K562 (cell line): Measurements from ENCODE around the gene SLC5A3. TPM values are rescaled to one million over a fixed set of nuclear protein-coding genes. Genes with fewer than 3 reads are reported as not detected.

Experiments used
- ATAC-seq: fragments of 200-7000 bp; cut with Tn5 transposase; 3 replicates; pipeline ENCODE4 v1.9.1; 2020; ENCODE audit warnings: moderate library complexity
- BruUV-seq: library from RNA; stranded (reverse); fragments of 400-500 nt; replicated peaks from 2 replicates; lab custom pipeline; 2021; lab: Mats Ljungman, UMichigan
- CTCF ChIA-PET: fragments of 300-600 bp; formaldehyde crosslinking; extraction: SDS; loops from one replicate; lab custom pipeline; 2021; ENCODE audit warnings: low intra/inter-chr PET ratio; lab: Yijun Ruan, JAX
- POLR2A ChIA-PET: fragments of 300-600, 350-650 bp; sonication (Branson Sonifier 250); formaldehyde crosslinking; extraction: SDS; loops from one replicate; lab custom pipeline; 2021; ENCODE audit warnings: antibody characterized with exemption, inconsistent platforms; lab: Yijun Ruan, JAX
- DNase-seq, 4 experiments: peaks; one replicate each; pipeline versions ENCODE4 v3.0.0 to v3.0.0-alpha.2; 2011 to 2018; ENCODE audit warnings: low spot score in 3 of 4, mixed read lengths in 3 of 4; ENCODE audit errors: extremely low read depth in 1 of 4
- FAIRE-seq: peaks from 2 replicates; lab custom pipeline; 2011; peaks lifted over from hg19 to GRCh38; lab: Jason Lieb, UNC
- H2AFZ ChIP-seq: 2 replicates; pipeline ENCODE4 v1.6.0; 2011; ENCODE audit warnings: low read depth, low read length, control low read depth, inconsistent platforms
- H3K27ac ChIP-seq: fragments of 200-600 bp; 3 replicates; pipeline ENCODE4 v1.8.0; 2011; ENCODE audit warnings: low read depth, mild to moderate bottlenecking, control low read depth, inconsistent platforms, low read length, moderate library complexity, mixed read lengths; ENCODE audit errors: extremely low read depth
- H3K27me3 ChIP-seq, 2 experiments: fragments of 300-600 bp in 1 of 2; 2 replicates in 1 of 2; 3 replicates in 1 of 2; pipeline versions ENCODE4 v1.6.0 to v1.8.0; 2011; ENCODE audit warnings: inconsistent platforms in 2 of 2, low read length in 2 of 2, mild to moderate bottlenecking in 1 of 2, mixed read lengths in 1 of 2, moderate library complexity in 1 of 2; ENCODE audit not compliant: control insufficient read depth in 2 of 2, insufficient read depth in 2 of 2
- H3K36me3 ChIP-seq: fragments of 300-600 bp; 3 replicates; pipeline ENCODE4 v1.8.0; 2011; ENCODE audit warnings: mild to moderate bottlenecking, low read length, inconsistent platforms; ENCODE audit not compliant: control insufficient read depth, insufficient read depth
- H3K4me1 ChIP-seq, 2 experiments: fragments of 200-600 bp in 1 of 2; replicated peaks in 1 of 2; 2 replicates in 1 of 2; 3 replicates in 1 of 2; pipeline versions ENCODE4 v1.5.1 to v1.8.0; 2011; ENCODE audit warnings: inconsistent platforms in 2 of 2, low read length in 2 of 2, mild to moderate bottlenecking in 1 of 2, mixed read lengths in 1 of 2, moderate library complexity in 1 of 2; ENCODE audit not compliant: control insufficient read depth in 2 of 2, insufficient read depth in 2 of 2
- H3K4me2 ChIP-seq: 2 replicates; pipeline ENCODE4 v1.6.1; 2011; ENCODE audit warnings: low read length, control low read depth, inconsistent platforms, mixed read lengths; ENCODE audit not compliant: insufficient read depth
- H3K4me3 ChIP-seq: fragments of 200-600 bp; sonication (generic), shearing (Covaris generic); 2 replicates; pipeline ENCODE4 v1.5.1; 2016; ENCODE audit warnings: control low read depth, inconsistent platforms
- H3K79me2 ChIP-seq: fragments of 200-600 bp; 3 replicates; pipeline ENCODE4 v1.8.0; 2011; ENCODE audit warnings: low read length, inconsistent platforms; ENCODE audit not compliant: control insufficient read depth, insufficient read depth
- H3K9ac ChIP-seq, 2 experiments: 2 replicates each; pipeline versions ENCODE4 v1.6.0 to v1.6.1; 2011; ENCODE audit warnings: low read depth in 2 of 2, low read length in 2 of 2, control low read depth in 1 of 2, inconsistent platforms in 1 of 2, mild to moderate bottlenecking in 1 of 2, mixed read lengths in 1 of 2; ENCODE audit not compliant: insufficient read depth in 1 of 2
- H3K9me1 ChIP-seq: one replicate; pipeline ENCODE4 v1.6.0; 2011; ENCODE audit warnings: inconsistent platforms, mild to moderate bottlenecking, low read length, moderate library complexity; ENCODE audit not compliant: control insufficient read depth, insufficient read depth
- H3K9me3 ChIP-seq: replicated peaks from 2 replicates; pipeline ENCODE4 v1.5.1; 2011; ENCODE audit warnings: low read depth, low read length, inconsistent platforms; ENCODE audit not compliant: control insufficient read depth, insufficient read depth
- H4K20me1 ChIP-seq: replicated peaks from 2 replicates; pipeline ENCODE4 v1.6.1; 2011; ENCODE audit warnings: low read length, inconsistent platforms, mixed read lengths; ENCODE audit not compliant: control insufficient read depth, insufficient read depth
- FOXK2 ChIP-seq, 2 experiments: fragments of 450-650 bp; IDR thresholded peaks in 1 of 2; conservative IDR thresholded peaks in 1 of 2; 2 replicates each; pipeline ENCODE4 v1.6.1; 2016; ENCODE audit warnings: low read depth in 2 of 2, mild to moderate bottlenecking in 1 of 2
- GATAD2B ChIP-seq: fragments of 450-650 bp; IDR thresholded peaks from 2 replicates; pipeline ENCODE4 v1.6.1; 2017; ENCODE audit warnings: mild to moderate bottlenecking, borderline replicate concordance
- MIER1 ChIP-seq: fragments of 450-650 bp; IDR thresholded peaks from 2 replicates; pipeline ENCODE4 v1.6.1; 2016; ENCODE audit warnings: antibody characterized with exemption, mild to moderate bottlenecking, low read depth
- WGBS: fragments of 100-300 bp; shearing (Covaris generic); methylation state at CpG from one replicate; pipeline ENCODE4 v1.1.6; 2016; ENCODE audit warnings: low coverage, mixed read lengths; ENCODE audit not compliant: insufficient coverage; ENCODE audit errors: missing lambda C conversion rate; 5-methylcytosine and 5-hydroxymethylcytosine counted together
- in situ Hi-C: fragments of 300-500 bp; cut with MboI; formaldehyde crosslinking; loops from 4 replicates; pipeline ENCODE4 v1.15.0; 2018; ENCODE audit warnings: inconsistent platforms, mixed read lengths
- intact Hi-C: fragments of 100-400 bp; cut with micrococcal nuclease; formaldehyde crosslinking; loops from 2 replicates; pipeline ENCODE4 v1.14.2; 2022
- polyA plus RNA-seq, 8 experiments: library from polyadenylated mRNA; depleted of rRNA in 4 of 8; stranded (reverse) in 5 of 8; unstranded in 3 of 8; fragments of >200 nt; fragmentation: Nextera tagmentation in 2 of 8; fragmentation: Illumina TruSeq in 1 of 8; extraction: Ambion mirVana in 2 of 8; extraction: Trizol in 1 of 8; gene quantifications; 2 replicates each; pipeline versions ENCODE4 v1.2.1 to v1.2.3, GENCODE V29; 2011 to 2014; ENCODE audit warnings: inconsistent platforms in 1 of 8, missing spikeins in 1 of 8
- total RNA-seq, 7 experiments: library from RNA; depleted of rRNA in 6 of 7; stranded (reverse); fragments of >200 nt in 6 of 7; fragmentation: Illumina TruSeq in 2 of 7; extraction: Trizol in 2 of 7; gene quantifications; 2 replicates each; pipeline versions ENCODE4 v1.2.1 to v1.2.3, GENCODE V29; 2011 to 2021; ENCODE audit warnings: low replicate concordance in 1 of 7
- TF ChIP-seq, protein P1 (sequence below): conservative IDR thresholded peaks from 2 replicates; pipeline ENCODE4 v1.6.1; 2011; ENCODE audit warnings: low read depth, mild to moderate bottlenecking, low read length; ENCODE audit not compliant: control insufficient read depth

Gene SLC5A3
- total and polyA plus RNA-seq, 9 of the 15 experiments (the other 6 are each of a cell fraction or from before 2014, with no cell fraction given), result 2.9 to 20.6 (median 9.0) TPM

DNA sequence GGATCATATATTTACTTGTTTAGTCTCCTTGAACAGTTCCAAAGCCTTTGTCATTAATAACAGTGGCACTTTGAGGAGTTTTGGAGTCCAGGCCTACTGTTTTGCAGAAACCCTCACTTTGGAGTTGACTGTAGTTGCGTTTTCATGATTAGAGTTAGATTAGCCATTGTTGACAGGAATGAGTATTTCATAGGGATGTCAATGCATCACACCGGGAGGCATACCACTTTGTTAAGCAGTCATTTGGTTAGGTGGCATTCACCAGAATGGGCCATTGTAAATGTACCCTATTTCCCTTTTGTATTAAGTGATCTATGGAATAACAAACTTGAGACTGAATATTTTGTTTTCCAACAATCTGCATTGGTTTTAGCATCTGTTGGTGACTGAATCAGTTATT, 11.8 kb downstream of the SLC5A3 start:
- 70% methylated on average over 2 of the region's 2 CpGs for WGBS
- intact Hi-C loops, result no loop called here
- Histone ChIP-seq H3K4me2 (no peak overlapping the region), H3K4me3 (no peak overlapping the region), H3K36me3 (peaks cover 46% of the 10 kb centered on the region), H2AFZ (no peak overlapping the region), H3K9ac (no peak overlapping the region), H3K79me2 (peaks cover 97% of the 10 kb centered on the region), H3K27me3 (no peaks in the 10 kb centered on the region), H4K20me1 (peaks cover 10% of the 10 kb centered on the region; the same call in 1 of the 2 replicates), H3K9me3 (no peaks in the 10 kb centered on the region), H3K4me1 (peaks cover 8 to 34% of the 10 kb centered on the region in 2 experiments; a peak in 4 of 5 replicates), H3K9me1 (no peaks in the 10 kb centered on the region), H3K27ac (no peak overlapping the region)
- FAIRE-seq (no peak), ATAC-seq (no peak), DNase-seq (no peak)
- in situ Hi-C loops, result no loop called here
- TF ChIP-seq, protein P1, sequence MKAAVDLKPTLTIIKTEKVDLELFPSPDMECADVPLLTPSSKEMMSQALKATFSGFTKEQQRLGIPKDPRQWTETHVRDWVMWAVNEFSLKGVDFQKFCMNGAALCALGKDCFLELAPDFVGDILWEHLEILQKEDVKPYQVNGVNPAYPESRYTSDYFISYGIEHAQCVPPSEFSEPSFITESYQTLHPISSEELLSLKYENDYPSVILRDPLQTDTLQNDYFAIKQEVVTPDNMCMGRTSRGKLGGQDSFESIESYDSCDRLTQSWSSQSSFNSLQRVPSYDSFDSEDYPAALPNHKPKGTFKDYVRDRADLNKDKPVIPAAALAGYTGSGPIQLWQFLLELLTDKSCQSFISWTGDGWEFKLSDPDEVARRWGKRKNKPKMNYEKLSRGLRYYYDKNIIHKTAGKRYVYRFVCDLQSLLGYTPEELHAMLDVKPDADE, result no peak
- TF ChIP-seq FOXK2 (conservative IDR thresholded peaks at IDR 0.05 in 1 of 2, IDR thresholded peaks at IDR 0.05 in 1 of 2; ENCODE audit: low read depth in 2 of 2), result no peak
- no peak for TF ChIP-seq MIER1
- no peak for TF ChIP-seq GATAD2B
- CTCF ChIA-PET, result no interaction called here
- POLR2A ChIA-PET, result interaction anchor here (1.0 to 2.6 kb wide), 3 partner anchors 9 to 21 kb away, joined by 3 to 33 read pairs (median 4); no protein-coding TSS in a partner anchor
- no TSS peak for BruUV-seq
